CD14-positive monocyte (primary cell): Measurements from ENCODE around the gene TLR8. TPM values are rescaled to one million over a fixed set of nuclear protein-coding genes. Genes with fewer than 3 reads are reported as not detected.
"Not testable (repeated sequence)": the region's sequence is repeated elsewhere in the genome, so short reads cannot be mapped to it uniquely, and the experiment has no call there.

ENCODE experiments used
- DNase-seq, 3 donors: peaks; one replicate each; pipeline ENCODE4 v3.0.0-alpha.2; 2011 to 2022
- H2AFZ ChIP-seq: 2 replicates; pipeline ENCODE4 v1.6.0; 2012; ENCODE audit warnings: mild to moderate bottlenecking, low read depth, low read length, inconsistent platforms; ENCODE audit not compliant: insufficient read depth, poor library complexity, severe bottlenecking
- H3K27ac ChIP-seq, 2 donors: 1 replicate in 1 of 2; 2 replicates in 1 of 2; pipeline ENCODE4 v1.5.1; 2012 to 2013; ENCODE audit warnings: low read length in 2 of 2, control low read depth in 1 of 2, inconsistent platforms in 1 of 2, low read depth in 1 of 2, mild to moderate bottlenecking in 1 of 2
- H3K27me3 ChIP-seq, 2 donors: one replicate each; pipeline versions ENCODE4 v1.6.0 to v1.6.1; 2011 to 2013; ENCODE audit warnings: low read length in 2 of 2; ENCODE audit not compliant: control insufficient read depth in 2 of 2, insufficient read depth in 2 of 2
- H3K36me3 ChIP-seq, 2 donors: replicated peaks in 1 of 2; 1 replicate in 1 of 2; 2 replicates in 1 of 2; pipeline versions ENCODE4 v1.5.1 to v1.6.1; 2012 to 2013; ENCODE audit warnings: low read length in 2 of 2, control low read depth in 1 of 2, inconsistent platforms in 1 of 2, mild to moderate bottlenecking in 1 of 2; ENCODE audit not compliant: insufficient read depth in 2 of 2, control insufficient read depth in 1 of 2
- H3K4me1 ChIP-seq, 2 donors: 1 replicate in 1 of 2; 2 replicates in 1 of 2; pipeline versions ENCODE4 v1.5.1 to v1.6.1; 2012 to 2013; ENCODE audit warnings: low read length in 2 of 2, control low read depth in 1 of 2, inconsistent platforms in 1 of 2, mild to moderate bottlenecking in 1 of 2, moderate library complexity in 1 of 2; ENCODE audit not compliant: insufficient read depth in 2 of 2, control insufficient read depth in 1 of 2
- H3K4me2 ChIP-seq: replicated peaks from 2 replicates; pipeline ENCODE3; 2012; ENCODE audit warnings: low read length, moderate library complexity, mild to moderate bottlenecking; ENCODE audit not compliant: poor library complexity, severe bottlenecking; ENCODE audit errors: extremely low read depth
- H3K4me3 ChIP-seq, 3 experiments: fragments of 200-600 bp in 1 of 3; sonication (generic) in 1 of 3; replicated peaks in 1 of 3; 1 replicate in 2 of 3; 2 replicates in 1 of 3; pipeline ENCODE4 v1.5.1; 2011 to 2013; ENCODE audit warnings: low read length in 3 of 3, mild to moderate bottlenecking in 3 of 3, control low read depth in 2 of 3, low read depth in 2 of 3, inconsistent platforms in 1 of 3, moderate library complexity in 1 of 3
- H3K79me2 ChIP-seq: 2 replicates; pipeline ENCODE4 v1.6.0; 2012; ENCODE audit warnings: mild to moderate bottlenecking, control low read depth, inconsistent platforms, low read length, moderate library complexity; ENCODE audit not compliant: insufficient read depth
- H3K9ac ChIP-seq: 2 replicates; pipeline ENCODE4 v1.6.0; 2017; ENCODE audit warnings: low read length, mild to moderate bottlenecking; ENCODE audit not compliant: insufficient read depth, poor library complexity, severe bottlenecking
- H3K9me3 ChIP-seq, 2 donors: replicated peaks in 1 of 2; 1 replicate in 1 of 2; 2 replicates in 1 of 2; pipeline versions ENCODE4 v1.5.1 to v1.6.1; 2012 to 2013; ENCODE audit warnings: low read length in 2 of 2, control low read depth in 1 of 2; ENCODE audit not compliant: control insufficient read depth in 1 of 2, insufficient read depth in 1 of 2
- H4K20me1 ChIP-seq: 2 replicates; pipeline ENCODE4 v1.6.0; 2012; ENCODE audit warnings: mild to moderate bottlenecking, low read length, control low read depth, moderate library complexity; ENCODE audit not compliant: insufficient read depth
- H3K27ac Mint-ChIP-seq, 7 donors: one replicate each; pipeline ENCODE4 v1.8.0; 2020; ENCODE audit warnings: mild to moderate bottlenecking in 7 of 7, mixed read lengths in 7 of 7, moderate library complexity in 6 of 7, inconsistent platforms in 2 of 7
- H3K27me3 Mint-ChIP-seq, 3 donors: one replicate each; pipeline ENCODE4 v1.8.0; 2021 to 2022; ENCODE audit warnings: low read depth in 3 of 3, mild to moderate bottlenecking in 3 of 3, mixed read lengths in 3 of 3, moderate library complexity in 3 of 3, inconsistent platforms in 1 of 3
- H3K36me3 Mint-ChIP-seq, 2 donors: one replicate each; pipeline ENCODE4 v1.8.0; 2020; ENCODE audit warnings: mixed read lengths in 2 of 2, inconsistent platforms in 1 of 2, mild to moderate bottlenecking in 1 of 2
- H3K4me1 Mint-ChIP-seq: one replicate; pipeline ENCODE4 v1.8.0; 2020; ENCODE audit warnings: mild to moderate bottlenecking, mixed read lengths
- H3K4me3 Mint-ChIP-seq, 2 donors: one replicate each; pipeline ENCODE4 v1.8.0; 2020; ENCODE audit warnings: mild to moderate bottlenecking in 2 of 2, mixed read lengths in 2 of 2, moderate library complexity in 1 of 2
- H3K9me3 Mint-ChIP-seq, 7 donors: one replicate each; pipeline ENCODE4 v1.8.0; 2020 to 2022; ENCODE audit warnings: mixed read lengths in 7 of 7, mild to moderate bottlenecking in 6 of 7, moderate library complexity in 6 of 7, inconsistent platforms in 2 of 7
- CTCF ChIP-seq: fragments of 200-600 bp; IDR thresholded peaks from one replicate; pipeline ENCODE4 v1.8.0; 2022; ENCODE audit warnings: antibody characterized with exemption, mild to moderate bottlenecking
- WGBS: methylation state at CpG from one replicate; pipeline ENCODE4 v1.1.5; 2013; ENCODE audit warnings: missing lambda C conversion rate; ENCODE audit not compliant: insufficient coverage; 5-methylcytosine and 5-hydroxymethylcytosine counted together
- intact Hi-C, 2 donors: fragments of 100-400 bp; cut with micrococcal nuclease; formaldehyde crosslinking; loops; one replicate each; pipeline versions ENCODE4 v1.15.0 to v1.15.1; 2023
- polyA plus RNA-seq, 3 donors: library from polyadenylated mRNA; depleted of rRNA in 1 of 3; unstranded in 2 of 3; stranded (reverse) in 1 of 3; fragments of 300-500 nt in 2 of 3; fragments of >200 nt in 1 of 3; fragmentation: Illumina TruSeq in 2 of 3; gene quantifications; 1 replicate in 2 of 3; 2 replicates in 1 of 3; pipeline ENCODE4 v1.2.3, GENCODE V29; 2012 to 2021

Gene TLR8
- polyA plus RNA-seq, 3 donors, result 23.1 to 61.9 (median 48.5) TPM

GRCh38 chrX:12962041-12962504 lies 55.7 kb downstream of the TLR8 start:
- 13% methylated on average over 1 of the region's 4 CpGs for WGBS
- peaks cover 0 to 26% (median 0%) of the 10 kb centered on the region in 3 donors for H3K27me3 Mint-ChIP-seq
- Histone ChIP-seq H2AFZ (no peak overlapping the region), H3K4me2 (peak overlapping the region; percentile 12), H3K79me2 (no peaks in the 10 kb centered on the region), H3K27ac (peak overlapping the region; percentile 64 to 69), H3K9ac (no peak overlapping the region), H3K9me3 (no peaks in the 10 kb centered on the region), H3K36me3 (no peaks in the 10 kb centered on the region), H3K4me1 (peaks cover 44 to 50% of the 10 kb centered on the region in 2 donors), H3K27me3 (peaks cover 0 to 4% of the 10 kb centered on the region in 2 donors), H3K4me3 (peak overlapping the region in 1 of 3 experiments; percentile 21), H4K20me1 (no peaks in the 10 kb centered on the region)
- intact Hi-C loops, result no loop called here
- no peaks in the 10 kb centered on the region for H3K36me3 Mint-ChIP-seq
- no peak for TF ChIP-seq CTCF
- peaks cover 36% of the 10 kb centered on the region for H3K4me1 Mint-ChIP-seq
- peak overlapping the region; percentile 72 to 93 (median 83) for H3K27ac Mint-ChIP-seq
- DNase-seq, result peak in 1 of 3 donors; percentile 24
- peaks cover 0 to 18% (median under 1%) of the 10 kb centered on the region in 7 donors for H3K9me3 Mint-ChIP-seq
- H3K4me3 Mint-ChIP-seq, result no peak overlapping the region

- H3K27me3 ChIP-seq, H3K36me3 Mint-ChIP-seq, H3K79me2 ChIP-seq, H3K27ac Mint-ChIP-seq, H3K36me3 ChIP-seq, H2AFZ ChIP-seq, H3K4me2 ChIP-seq, intact Hi-C loops, H3K4me3 Mint-ChIP-seq, H3K9ac ChIP-seq, H4K20me1 ChIP-seq, H3K27ac ChIP-seq, H3K9me3 ChIP-seq, DNase-seq, H3K4me3 ChIP-seq: not testable (repeated sequence)
- peaks cover 43 to 49% of the 10 kb centered on the region in 2 donors for H3K4me1 ChIP-seq
- peaks cover 0 to 31% (median 0%) of the 10 kb centered on the region in 3 donors for H3K27me3 Mint-ChIP-seq
- peaks cover 0 to 18% (median 2%) of the 10 kb centered on the region in 7 donors for H3K9me3 Mint-ChIP-seq
- H3K4me1 Mint-ChIP-seq, result peaks cover 35% of the 10 kb centered on the region
- 95% methylated on average over 4 of the region's 52 CpGs for WGBS
Measured at GRCh38 chrX:12963210-12963850, 56.9 kb downstream of the TLR8 start.
